Thymus (tissue), 11 donors: Measurements from ENCODE around the gene TMEM203. TPM values are rescaled to one million over a fixed set of nuclear protein-coding genes. Genes with fewer than 3 reads are reported as not detected.

ENCODE experiments used
- DNase-seq, 9 donors: peaks; one replicate each; pipeline ENCODE4 v3.0.0-alpha.2; 2013; ENCODE audit warnings: low spot score in 9 of 9, low read depth in 6 of 9, missing footprints in 1 of 9
- H3K27ac ChIP-seq, 2 donors: one replicate each; pipeline ENCODE4 v1.5.1; 2013; ENCODE audit warnings: control low read depth in 1 of 2, low read depth in 1 of 2, low read length in 1 of 2, mild to moderate bottlenecking in 1 of 2, moderate library complexity in 1 of 2
- H3K27me3 ChIP-seq, 2 donors: one replicate each; pipeline ENCODE4 v1.5.1; 2013; ENCODE audit warnings: low read length in 1 of 2; ENCODE audit not compliant: control insufficient read depth in 2 of 2, insufficient read depth in 1 of 2
- H3K36me3 ChIP-seq, 2 donors: one replicate each; pipeline ENCODE4 v1.5.1; 2013; ENCODE audit warnings: low read length in 1 of 2, mild to moderate bottlenecking in 1 of 2, moderate library complexity in 1 of 2; ENCODE audit not compliant: control insufficient read depth in 2 of 2, insufficient read depth in 2 of 2
- H3K4me1 ChIP-seq, 2 donors: one replicate each; pipeline ENCODE4 v1.5.1; 2013; ENCODE audit warnings: low read length in 2 of 2; ENCODE audit not compliant: control insufficient read depth in 2 of 2, insufficient read depth in 2 of 2
- H3K4me3 ChIP-seq, 2 donors: one replicate each; pipeline ENCODE4 v1.5.1; 2013; ENCODE audit warnings: low read length in 2 of 2, control low read depth in 1 of 2, mild to moderate bottlenecking in 1 of 2
- H3K9me3 ChIP-seq, 2 donors: one replicate each; pipeline ENCODE4 v1.5.1; 2013; ENCODE audit warnings: low read length in 1 of 2, mild to moderate bottlenecking in 1 of 2; ENCODE audit not compliant: control insufficient read depth in 2 of 2, insufficient read depth in 1 of 2
- WGBS: extraction: QIAGEN DNeasy Blood & Tissue Kit; methylation state at CpG from one replicate; pipeline ENCODE4 v1.1.7; 2013; 5-methylcytosine and 5-hydroxymethylcytosine counted together
- polyA plus RNA-seq: library from polyadenylated mRNA; stranded (reverse); fragments of 200-250 nt; gene quantifications from one replicate; pipeline ENCODE4 v1.2.3, GENCODE V29; 2013
- total RNA-seq: library from RNA; stranded (reverse); fragments of 120-200 nt; gene quantifications from one replicate; pipeline ENCODE4 v1.2.4, GENCODE V29; 2013
- donor health status: healthy.

The TMEM203 gene
- total and polyA plus RNA-seq, 2 donors, result 20.6 to 47.2 TPM

GRCh38 chr9:137219757-137220316 lies 14.4 kb upstream of the TMEM203 start:
- Histone ChIP-seq H3K36me3 (peaks cover 10 to 24% of the 10 kb centered on the region in 2 donors), H3K9me3 (no peaks in the 10 kb centered on the region), H3K27ac (no peak overlapping the region), H3K4me1 (peaks cover 14 to 17% of the 10 kb centered on the region in 2 donors), H3K4me3 (no peak overlapping the region), H3K27me3 (peaks cover 19 to 32% of the 10 kb centered on the region in 2 donors)
- WGBS, result 98% methylated on average over 10 of the region's 10 CpGs
- DNase-seq, result no peak

- Histone ChIP-seq H3K9me3 (no peaks in the 10 kb centered on the region), H3K4me3 (no peak overlapping the region), H3K27ac (no peak overlapping the region), H3K4me1 (peaks cover 10 to 14% of the 10 kb centered on the region in 2 donors), H3K27me3 (peaks cover 19 to 32% of the 10 kb centered on the region in 2 donors), H3K36me3 (peaks cover 20 to 30% of the 10 kb centered on the region in 2 donors)
- 95% methylated on average over 12 of the region's 12 CpGs for WGBS
- no peak for DNase-seq
Observed at GRCh38 chr9:137218754-137219271, 13.4 kb upstream of the TMEM203 start.

GRCh38 chr9:137218212-137218753 lies 12.8 kb upstream of the TMEM203 start:
- Histone ChIP-seq H3K4me1 (peaks cover 7 to 14% of the 10 kb centered on the region in 2 donors), H3K36me3 (peaks cover 23 to 31% of the 10 kb centered on the region in 2 donors), H3K27ac (no peak overlapping the region), H3K27me3 (peaks cover 19 to 32% of the 10 kb centered on the region in 2 donors), H3K4me3 (no peak overlapping the region), H3K9me3 (no peaks in the 10 kb centered on the region)
- 97% methylated on average over 30 of the region's 30 CpGs for WGBS
- no peak for DNase-seq

- 91% methylated on average over 36 of the region's 36 CpGs for WGBS
- H3K27ac ChIP-seq, result peak overlapping the region in 1 of 2 donors; percentile 46
- peaks cover 16 to 26% of the 10 kb centered on the region in 2 donors for H3K27me3 ChIP-seq
- H3K4me3 ChIP-seq, result no peak overlapping the region
- H3K9me3 ChIP-seq, result no peaks in the 10 kb centered on the region
- no peak for DNase-seq
- peaks cover under 1 to 10% of the 10 kb centered on the region in 2 donors for H3K4me1 ChIP-seq
- H3K36me3 ChIP-seq, result peaks cover 23 to 38% of the 10 kb centered on the region in 2 donors
Observed at GRCh38 chr9:137217276-137218211, 12.1 kb upstream of the TMEM203 start.

- Histone ChIP-seq H3K36me3 (peaks cover 23 to 40% of the 10 kb centered on the region in 2 donors), H3K4me3 (no peak overlapping the region), H3K9me3 (no peaks in the 10 kb centered on the region), H3K27ac (peak overlapping the region in 1 of 2 donors; percentile 52), H3K4me1 (no peaks in the 10 kb centered on the region), H3K27me3 (peaks cover 4 to 17% of the 10 kb centered on the region in 2 donors)
- no peak for DNase-seq
- WGBS, result 97% methylated on average over 30 of the region's 30 CpGs
Observed at GRCh38 chr9:137216188-137216965, 10.9 kb upstream of the TMEM203 start.

GRCh38 chr9:137215196-137215986 lies 9.9 kb upstream of the TMEM203 start:
- Histone ChIP-seq H3K4me1 (no peaks in the 10 kb centered on the region), H3K4me3 (no peak overlapping the region), H3K9me3 (no peaks in the 10 kb centered on the region), H3K27me3 (peaks cover 0 to 7% of the 10 kb centered on the region in 2 donors), H3K27ac (no peak overlapping the region), H3K36me3 (peaks cover 23 to 40% of the 10 kb centered on the region in 2 donors)
- WGBS, result 98% methylated on average over 22 of the region's 22 CpGs
- DNase-seq, result no peak

GRCh38 chr9:137214620-137215019 lies 9.2 kb upstream of the TMEM203 start:
- no peaks in the 10 kb centered on the region for H3K27me3 ChIP-seq
- no peak overlapping the region for H3K4me3 ChIP-seq
- no peaks in the 10 kb centered on the region for H3K4me1 ChIP-seq
- peaks cover 23 to 45% of the 10 kb centered on the region in 2 donors for H3K36me3 ChIP-seq
- no peak overlapping the region for H3K27ac ChIP-seq
- DNase-seq, result no peak
- H3K9me3 ChIP-seq, result no peaks in the 10 kb centered on the region
- 99% methylated on average over 19 of the region's 19 CpGs for WGBS
